ENCODE data around the gene NID1.

Gene NID1

GRCh38 chr1:236064674-236065508 lies at the start of gene NID1:
NID1 (minus strand) TSS chr1:236065090; CDS start chr1:236065079, 11 bp downstream.
- peak; percentile 9 for DNase-seq

GRCh38 chr1:236114076-236114747 lies 49.3 kb upstream of the NID1 start:
- DNase-seq = no peak

- DNase-seq = no peak
Observed at GRCh38 chr1:236113324-236114032, 48.6 kb upstream of the NID1 start.

- DNase-seq = no peak
Observed at GRCh38 chr1:236112332-236112627, 47.4 kb upstream of the NID1 start.

GRCh38 chr1:236111527-236112331 lies 46.8 kb upstream of the NID1 start:
- no peak for DNase-seq

- no peak for DNase-seq
Observed at GRCh38 chr1:236110137-236110536, 45.2 kb upstream of the NID1 start.

GRCh38 chr1:236108027-236108648 lies 43.2 kb upstream of the NID1 start:
- no peak for DNase-seq

- no peak for DNase-seq
Observed at GRCh38 chr1:236107121-236107907, 42.4 kb upstream of the NID1 start.

- DNase-seq = peak; percentile 57
Observed at GRCh38 chr1:236103646-236104218, 38.8 kb upstream of the NID1 start.

- DNase-seq = no peak
Observed at GRCh38 chr1:236103059-236103458, 38.2 kb upstream of the NID1 start.

- DNase-seq = no peak
Observed at GRCh38 chr1:236102611-236103010, 37.7 kb upstream of the NID1 start.

GRCh38 chr1:236101233-236102200 lies 36.6 kb upstream of the NID1 start:
- no peak for DNase-seq

GRCh38 chr1:236100799-236101198 lies 35.9 kb upstream of the NID1 start:
- no peak for DNase-seq

GRCh38 chr1:236099355-236099974 lies 34.6 kb upstream of the NID1 start:
- no peak for DNase-seq

GRCh38 chr1:236098267-236098666 lies 33.4 kb upstream of the NID1 start:
- DNase-seq = no peak

- DNase-seq = peak; percentile 90
Observed at GRCh38 chr1:236096660-236097482, 32.0 kb upstream of the NID1 start.

GRCh38 chr1:236095705-236096520 lies 31.0 kb upstream of the NID1 start:
- DNase-seq = no peak

- no peak for DNase-seq
Observed at GRCh38 chr1:236092899-236093298, 28.0 kb upstream of the NID1 start.

Measured in activated CD4-positive, alpha-beta T cell treated with anti-CD3 and anti-CD28 coated beads, Interleukin-2, amount 50 U/mL, for 16 hours (primary cell).